ENCODE measurements around the gene COL5A2. TPM values are rescaled to one million over a fixed set of nuclear protein-coding genes. Genes with fewer than 3 reads are reported as not detected.
A peak's percentile ranks its signal among the peaks of the same experiment; 100 is the strongest.

COL5A2 gene
- total and polyA plus RNA-seq, 2 donors (not counting 3 experiments of a cell fraction or from before 2014, with no cell fraction given): 47.4 to 123 TPM

- Histone ChIP-seq H3K27ac (ENCODE audit: insufficient read depth, low read depth, low read length) (no peak overlapping the region), H4K20me1 (replicated peaks; ENCODE audit: control insufficient read depth, extremely low read depth, insufficient read depth, low read length) (no peaks in the 10 kb centered on the region), H3K9me1 (replicated peaks; ENCODE audit: control insufficient read depth, extremely low read depth, insufficient read depth, low read length) (no peaks in the 10 kb centered on the region), H3K79me2 (ENCODE audit: control insufficient read depth, insufficient read depth, low read length) (no peaks in the 10 kb centered on the region), H3K4me2 (ENCODE audit: insufficient read depth, low read length) (no peak overlapping the region), H3K4me3 (replicated peaks in 1 of 3; ENCODE audit: insufficient read depth in 1 of 3, low read depth in 1 of 3, low read length in 3 of 3) (no peak overlapping the region), H2AFZ (ENCODE audit: low read depth, low read length) (no peak overlapping the region), H3K27me3 (ENCODE audit: control insufficient read depth in 2 of 2, insufficient read depth in 2 of 2, low read length in 2 of 2) (no peaks in the 10 kb centered on the region), H3K4me1 (ENCODE audit: control insufficient read depth, extremely low read depth, insufficient read depth, low read length) (no peaks in the 10 kb centered on the region), H3K36me3 (ENCODE audit: control insufficient read depth in 2 of 2, extremely low read depth in 1 of 2, insufficient read depth in 2 of 2, low read length in 2 of 2) (no peaks in the 10 kb centered on the region), H3K9ac (replicated peaks; ENCODE audit: extremely low read depth, insufficient read depth, low read length) (no peak overlapping the region), H3K9me3 (replicated peaks; ENCODE audit: control insufficient read depth, insufficient read depth, low read length) (no peaks in the 10 kb centered on the region)
- dilution Hi-C loops (cut with MboI; ENCODE audit: extremely low pct_ligation_motif_present, low sequenced_read_pairs) (no loop called here), intact Hi-C loops (cut with micrococcal nuclease) (no loop called here)
- ChIA-PET POLR2A (no interaction called here), CTCF (interaction anchor here (1.5 kb wide), 1 partner anchor 41 kb away, joined by 3 read pairs; no protein-coding TSS in a partner anchor)
- FAIRE-seq (no peak), DNase-seq (ENCODE audit: low read depth, low spot score) (no peak)
- no peak for TF ChIP-seq GATA2 (IDR thresholded peaks at IDR 0.05; ENCODE audit: insufficient read depth, insufficient read length, low read depth, low read length)
- peak; percentile 25 to 31 for TF ChIP-seq CTCF (IDR thresholded peaks at IDR 0.05; ENCODE audit: extremely low read depth in 1 of 2, insufficient read depth in 1 of 2, low read depth in 1 of 2, low read length in 2 of 2)
- no TSS peak for BruUV-seq (replicated peaks)
Observed at GRCh38 chr2:189024901-189025618, 154.5 kb downstream of the COL5A2 start.

- H3K4me2 ChIP-seq (ENCODE audit: insufficient read depth, low read length): no peak overlapping the region
- CTCF ChIA-PET: no interaction called here
- no peak for DNase-seq (ENCODE audit: low read depth, low spot score)
- H3K27me3 ChIP-seq (ENCODE audit: control insufficient read depth in 2 of 2, insufficient read depth in 2 of 2, low read length in 2 of 2): no peaks in the 10 kb centered on the region
- dilution Hi-C loops (cut with MboI; ENCODE audit: extremely low pct_ligation_motif_present, low sequenced_read_pairs): no loop called here
- intact Hi-C loops (cut with micrococcal nuclease): no loop called here
- no peak overlapping the region for H3K4me3 ChIP-seq (replicated peaks in 1 of 3; ENCODE audit: insufficient read depth in 1 of 3, low read depth in 1 of 3, low read length in 3 of 3)
- FAIRE-seq: no peak
- H3K9ac ChIP-seq (replicated peaks; ENCODE audit: extremely low read depth, insufficient read depth, low read length): no peak overlapping the region
- H4K20me1 ChIP-seq (replicated peaks; ENCODE audit: control insufficient read depth, extremely low read depth, insufficient read depth, low read length): no peaks in the 10 kb centered on the region
- H3K4me1 ChIP-seq (ENCODE audit: control insufficient read depth, extremely low read depth, insufficient read depth, low read length): peaks cover 6% of the 10 kb centered on the region
- no peak overlapping the region for H2AFZ ChIP-seq (ENCODE audit: low read depth, low read length)
- TF ChIP-seq MAX (IDR thresholded peaks at IDR 0.05; ENCODE audit: insufficient read depth, insufficient read length) (no peak), POLR2AphosphoS5 (IDR thresholded peaks at IDR 0.05; ENCODE audit: insufficient read depth, low read depth, low read length) (no peak), EZH2 (IDR thresholded peaks at IDR 0.05; ENCODE audit: borderline replicate concordance, low read depth, low read length, severe bottlenecking) (no peak)
- H3K36me3 ChIP-seq (ENCODE audit: control insufficient read depth in 2 of 2, extremely low read depth in 1 of 2, insufficient read depth in 2 of 2, low read length in 2 of 2): no peaks in the 10 kb centered on the region
- H3K9me1 ChIP-seq (replicated peaks; ENCODE audit: control insufficient read depth, extremely low read depth, insufficient read depth, low read length): no peaks in the 10 kb centered on the region
- H3K27ac ChIP-seq (ENCODE audit: insufficient read depth, low read depth, low read length): no peak overlapping the region
- no peaks in the 10 kb centered on the region for H3K9me3 ChIP-seq (replicated peaks; ENCODE audit: control insufficient read depth, insufficient read depth, low read length)
- no TSS peak for BruUV-seq (replicated peaks)
- H3K79me2 ChIP-seq (ENCODE audit: control insufficient read depth, insufficient read depth, low read length): no peaks in the 10 kb centered on the region
- POLR2A ChIA-PET: no interaction called here
Observed at GRCh38 chr2:189022492-189022891, 157.1 kb downstream of the COL5A2 start.

Measured in endothelial cell of umbilical vein (primary cell).